GM23248 (cell line): ENCODE data around the gene GTF2A2. TPM values are rescaled to one million over a fixed set of nuclear protein-coding genes. Genes with fewer than 3 reads are reported as not detected.

ENCODE experiments used
- DNase-seq: peaks from one replicate; pipeline ENCODE4 v3.0.0-alpha.2; 2015
- H2AFZ ChIP-seq: fragments of 200-600 bp; sonication (generic); 2 replicates; pipeline ENCODE4 v1.6.1; 2016; ENCODE audit warnings: antibody characterized with exemption
- H3F3A ChIP-seq: fragments of 200-600 bp; sonication (generic); 2 replicates; pipeline ENCODE4 v1.6.1; 2016; ENCODE audit warnings: mild to moderate bottlenecking, antibody characterized with exemption, mixed run types; ENCODE audit not compliant: insufficient read depth
- H3K27ac ChIP-seq: fragments of 200-600 bp; sonication (generic); 2 replicates; pipeline ENCODE4 v1.5.1; 2016; ENCODE audit warnings: mild to moderate bottlenecking
- H3K27me3 ChIP-seq: fragments of 200-600 bp; sonication (generic); replicated peaks from 2 replicates; pipeline ENCODE4 v1.6.1; 2016; ENCODE audit warnings: mild to moderate bottlenecking; ENCODE audit not compliant: insufficient read depth
- H3K36me3 ChIP-seq: fragments of 200-600 bp; sonication (generic); 2 replicates; pipeline ENCODE4 v1.6.1; 2016; ENCODE audit warnings: low read depth, mild to moderate bottlenecking
- H3K4me1 ChIP-seq: fragments of 200-600 bp; sonication (generic); 2 replicates; pipeline ENCODE4 v1.6.1; 2016; ENCODE audit warnings: mild to moderate bottlenecking; ENCODE audit not compliant: insufficient read depth
- H3K4me2 ChIP-seq: fragments of 200-600 bp; sonication (generic); one replicate; pipeline ENCODE4 v1.6.1; 2016; ENCODE audit warnings: mild to moderate bottlenecking; ENCODE audit not compliant: unreplicated experiment
- H3K4me3 ChIP-seq: fragments of 200-600 bp; sonication (generic); 2 replicates; pipeline ENCODE4 v1.5.1; 2016; ENCODE audit warnings: mild to moderate bottlenecking
- H3K79me2 ChIP-seq: fragments of 200-600 bp; sonication (generic); 2 replicates; pipeline ENCODE4 v1.6.1; 2016; ENCODE audit warnings: mild to moderate bottlenecking; ENCODE audit not compliant: insufficient read depth
- H3K9ac ChIP-seq: fragments of 200-600 bp; sonication (generic); 2 replicates; pipeline ENCODE4 v1.6.1; 2016; ENCODE audit warnings: mild to moderate bottlenecking
- H3K9me2 ChIP-seq: fragments of 200-600 bp; sonication (generic); 2 replicates; pipeline ENCODE4 v1.6.1; 2016; ENCODE audit warnings: mixed run types, mild to moderate bottlenecking, moderate library complexity; ENCODE audit not compliant: insufficient read depth
- H3K9me3 ChIP-seq: fragments of 200-600 bp; sonication (generic); one replicate; pipeline ENCODE4 v1.6.1; 2017; ENCODE audit warnings: low read depth
- H4K20me1 ChIP-seq: fragments of 200-600 bp; sonication (generic); 2 replicates; pipeline ENCODE4 v1.6.0; 2016; ENCODE audit not compliant: insufficient read depth
- EZH2 ChIP-seq: fragments of 200-600 bp; sonication (generic); IDR thresholded peaks from 2 replicates; pipeline ENCODE4 v1.6.1; 2018; ENCODE audit warnings: antibody characterized with exemption, mild to moderate bottlenecking; ENCODE audit not compliant: insufficient read depth, poor library complexity, severe bottlenecking
- EZH2phosphoT487 ChIP-seq: fragments of 200-600 bp; sonication (generic); IDR thresholded peaks from 2 replicates; pipeline ENCODE4 v1.6.1; 2018; ENCODE audit warnings: antibody characterized with exemption, moderate library complexity, mild to moderate bottlenecking, low read depth; ENCODE audit not compliant: insufficient read depth
- WGBS, 2 experiments: methylation state at CpG; one replicate each; pipeline ENCODE4 v1.1.6; 2015 to 2017; ENCODE audit warnings: low lambda C conversion rate in 2 of 2, low coverage in 1 of 2; ENCODE audit errors: missing lambda C conversion rate in 2 of 2; 5-methylcytosine and 5-hydroxymethylcytosine counted together
- in situ Hi-C: fragments of 300-500 bp; cut with MboI; formaldehyde crosslinking; loops from 2 replicates; pipeline ENCODE4 v1.15.0; 2020
- polyA plus RNA-seq: library from polyadenylated mRNA; unstranded; fragments of >200 nt; fragmentation: Nextera tagmentation; extraction: Ambion mirVana; gene quantifications from 2 replicates; pipeline ENCODE4 v1.2.1, GENCODE V29; 2016
- total RNA-seq: library from RNA; depleted of rRNA; stranded (reverse); fragments of >200 nt; shearing (Covaris generic); gene quantifications from 2 replicates; pipeline ENCODE4 v1.2.3, GENCODE V29; 2014

Gene GTF2A2
- total and polyA plus RNA-seq, 2 experiments from 2014 or later, result 30.8 to 247 TPM

DNA sequence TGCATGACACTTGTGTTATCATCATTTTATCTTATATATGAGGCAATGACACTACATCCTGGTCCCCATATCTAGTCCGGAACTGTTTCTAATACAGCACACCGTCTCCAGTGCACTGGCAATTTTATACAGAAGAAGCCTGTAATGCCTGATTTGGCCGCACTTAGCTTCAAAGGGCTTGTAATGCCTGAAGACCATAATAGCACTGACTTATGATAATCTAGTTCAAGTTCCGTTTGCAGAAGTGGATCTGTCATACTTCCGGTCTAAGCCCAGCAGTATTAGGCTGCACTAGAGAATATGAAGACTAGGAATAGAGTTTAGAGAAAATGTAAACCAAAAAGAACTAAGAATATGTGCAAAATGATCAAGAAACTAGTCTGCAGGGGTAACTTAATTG lies 30.5 kb upstream of the GTF2A2 start:
- in situ Hi-C loops, result no loop called here
- H2AFZ ChIP-seq, result peak overlapping the region; percentile 95; the same call in 1 of the 2 replicates
- DNase-seq, result peak; percentile 77
- WGBS, 2 experiments, result 22 to 25% methylated on average over 5 of the region's 5 CpGs
- H4K20me1 ChIP-seq, result peaks cover 14% of the 10 kb centered on the region; the same call in 1 of the 2 replicates
- peaks cover 29% of the 10 kb centered on the region for H3K4me1 ChIP-seq
- no peaks in the 10 kb centered on the region for H3K9me3 ChIP-seq
- peak overlapping the region; percentile 98 for H3K4me2 ChIP-seq
- no peaks in the 10 kb centered on the region for H3K9me2 ChIP-seq
- H3K27me3 ChIP-seq, result no peaks in the 10 kb centered on the region
- TF ChIP-seq EZH2, result no peak
- no peak for TF ChIP-seq EZH2phosphoT487
- H3K79me2 ChIP-seq, result peaks cover 62% of the 10 kb centered on the region
- peak overlapping the region; percentile 99 for H3K9ac ChIP-seq
- H3K27ac ChIP-seq, result peak overlapping the region; percentile 99
- H3K36me3 ChIP-seq, result peaks cover 10% of the 10 kb centered on the region; the same call in 1 of the 2 replicates
- H3K4me3 ChIP-seq, result peak overlapping the region; percentile 98
- H3F3A ChIP-seq, result peaks cover 50% of the 10 kb centered on the region

GRCh38 chr15:59686389-59686788 lies 29.1 kb upstream of the GTF2A2 start:
- Histone ChIP-seq H3K9ac (no peak overlapping the region), H3K4me3 (0 out of 2 replicates have a peak overlapping the region, but pooled peaks have one; percentile 8), H2AFZ (no peak overlapping the region), H3K79me2 (peaks cover 76% of the 10 kb centered on the region), H3F3A (peaks cover 50% of the 10 kb centered on the region), H3K9me2 (no peaks in the 10 kb centered on the region), H3K27ac (peak overlapping the region; percentile 38), H3K4me2 (peak overlapping the region; percentile 40), H3K9me3 (no peaks in the 10 kb centered on the region), H3K27me3 (no peaks in the 10 kb centered on the region), H4K20me1 (peaks cover 16% of the 10 kb centered on the region; the same call in 1 of the 2 replicates), H3K36me3 (peaks cover 18% of the 10 kb centered on the region), H3K4me1 (peaks cover 29% of the 10 kb centered on the region)
- no peak for DNase-seq
- TF ChIP-seq EZH2phosphoT487 (no peak), EZH2 (no peak)
- 58 to 62% methylated on average over 7 of the region's 7 CpGs for WGBS, 2 experiments
- in situ Hi-C loops, result no loop called here

GRCh38 chr15:59685737-59686297 lies 28.5 kb upstream of the GTF2A2 start:
- no peaks in the 10 kb centered on the region for H3K9me3 ChIP-seq

GRCh38 chr15:59680870-59681269 lies 23.6 kb upstream of the GTF2A2 start:
- H3K27ac ChIP-seq, result no peak overlapping the region
- peaks cover 16% of the 10 kb centered on the region; the same call in 1 of the 2 replicates for H4K20me1 ChIP-seq
- H3K4me2 ChIP-seq, result no peak overlapping the region
- H3K9me3 ChIP-seq, result no peaks in the 10 kb centered on the region
- 98% methylated on average over 4 of the region's 5 CpGs for WGBS, 2 experiments
- peaks cover 66% of the 10 kb centered on the region for H3K36me3 ChIP-seq
- peaks cover 96% of the 10 kb centered on the region for H3K79me2 ChIP-seq
- TF ChIP-seq EZH2phosphoT487 (no peak), EZH2 (no peak)
- in situ Hi-C loops, result no loop called here
- H3K27me3 ChIP-seq, result no peaks in the 10 kb centered on the region
- H3K4me3 ChIP-seq, result no peak overlapping the region
- peaks cover 9% of the 10 kb centered on the region for H3K4me1 ChIP-seq
- H3K9ac ChIP-seq, result no peak overlapping the region
- H3K9me2 ChIP-seq, result no peaks in the 10 kb centered on the region
- peaks cover 9% of the 10 kb centered on the region for H3F3A ChIP-seq
- no peak overlapping the region for H2AFZ ChIP-seq
- DNase-seq, result no peak

More at GRCh38 chr15:59685737-59686297, 28.5 kb upstream of the GTF2A2 start:
- Histone ChIP-seq H3K4me1 (peaks cover 29% of the 10 kb centered on the region), H3K4me2 (peak overlapping the region; percentile 40), H3K4me3 (peak overlapping the region; percentile 21; the same call in 1 of the 2 replicates), H2AFZ (no peak overlapping the region), H3K27ac (peak overlapping the region; percentile 38), H3F3A (peaks cover 47% of the 10 kb centered on the region), H3K9ac (peak overlapping the region; percentile 35; the same call in 1 of the 2 replicates), H3K9me2 (no peaks in the 10 kb centered on the region), H3K36me3 (peaks cover 24% of the 10 kb centered on the region), H4K20me1 (peaks cover 16% of the 10 kb centered on the region; the same call in 1 of the 2 replicates), H3K27me3 (no peaks in the 10 kb centered on the region), H3K79me2 (peaks cover 82% of the 10 kb centered on the region)
- TF ChIP-seq EZH2 (no peak), EZH2phosphoT487 (no peak)
- peak; percentile 56 for DNase-seq
- in situ Hi-C loops, result no loop called here
- 2 to 3% methylated on average over 1 of the region's 1 CpG for WGBS, 2 experiments
